Hepatocyte (in vitro differentiated cells): ENCODE measurements around the gene RIPOR2.

ENCODE experiments used
- CTCF ChIP-seq: fragments of 200-600 bp; sonication (generic); IDR thresholded peaks from 2 replicates; pipeline ENCODE4 v1.5.1; 2016; ENCODE audit warnings: antibody characterized with exemption, mild to moderate bottlenecking; ENCODE audit not compliant: poor library complexity
- EZH2 ChIP-seq: fragments of 200-600 bp; sonication (generic); IDR thresholded peaks from 2 replicates; pipeline ENCODE4 v1.6.1; 2016; ENCODE audit warnings: antibody characterized with exemption, mild to moderate bottlenecking, borderline replicate concordance

GRCh38 chr6:24901698-24902328 lies 33.9 kb downstream of the RIPOR2 start:
- TF ChIP-seq EZH2 (no peak), CTCF (no peak)
